ENCODE data around the gene UTP3.

- TF ChIP-seq CTCF (IDR thresholded peaks at IDR 0.05) = no peak
- no peak for TF ChIP-seq POLR2A (IDR thresholded peaks at IDR 0.05)
These were observed 16.5 kb downstream of the UTP3 start for GRCh38 chr4:70704931-70705182.
